Measurements from ENCODE around the gene PLCD1. TPM values are rescaled to one million over a fixed set of nuclear protein-coding genes. Genes with fewer than 3 reads are reported as not detected.

The PLCD1 gene
- total and polyA plus RNA-seq, 2 of the 8 experiments (the other 6 are each of a cell fraction or from before 2014, with no cell fraction given) = 15.3 to 19.2 TPM

DNA sequence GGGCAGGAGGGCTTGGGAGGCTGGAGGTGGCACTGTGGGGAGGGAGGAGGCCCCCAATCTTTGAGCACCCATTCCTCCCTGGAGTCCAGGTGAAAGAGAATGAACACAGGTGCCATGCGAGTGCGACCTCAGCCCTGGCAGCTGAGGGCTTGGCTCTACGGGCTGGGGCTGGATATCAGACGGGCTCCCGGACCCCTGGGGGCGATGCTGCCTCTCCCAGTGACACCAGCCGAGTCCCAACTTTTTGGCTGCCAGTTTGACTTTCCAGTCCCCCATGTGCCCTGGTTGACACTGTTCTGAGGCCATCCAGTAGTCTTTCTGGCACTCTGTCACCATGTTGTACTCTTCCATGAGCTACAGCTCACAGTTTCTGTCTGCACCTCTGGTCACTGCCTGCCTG, 37.6 kb downstream of the PLCD1 start:
- H3K27ac ChIP-seq (ENCODE audit: low read depth, low read length) = no peak overlapping the region
- H2AFZ ChIP-seq (ENCODE audit: low read length) = no peak overlapping the region
- H4K8ac ChIP-seq (ENCODE audit: extremely low read depth, insufficient read depth, low read length) = no peak overlapping the region
- CTCF ChIA-PET (ENCODE audit: partially characterized antibody) = interaction anchor here (1.1 to 2.1 kb wide), 5 partner anchors 12 to 82 kb away, joined by 3 to 10 read pairs (median 5); no protein-coding TSS in a partner anchor
- H3K9ac ChIP-seq (replicated peaks in 1 of 4; ENCODE audit: extremely low read depth in 1 of 4, low read depth in 3 of 4, low read length in 3 of 4) = no peak overlapping the region
- H3K14ac ChIP-seq (ENCODE audit: insufficient read length) = no peak overlapping the region
- peaks cover 0 to 5% (median 1%) of the 10 kb centered on the region in 4 experiments; a peak in 4 of 7 replicates for H3K27me3 ChIP-seq (replicated peaks in 1 of 4; ENCODE audit: control insufficient read depth in 3 of 4, extremely low read depth in 1 of 4, insufficient read depth in 3 of 4, low read length in 3 of 4)
- H3K9me3 ChIP-seq (ENCODE audit: insufficient read depth in 2 of 2, low read depth in 1 of 2, low read length in 1 of 2) = no peaks in the 10 kb centered on the region
- peaks cover 7% of the 10 kb centered on the region for H3K23me2 ChIP-seq (ENCODE audit: low read depth, low read length)
- H3K36me3 ChIP-seq (ENCODE audit: control insufficient read depth in 2 of 4, insufficient read depth in 4 of 4, low read length in 3 of 4) = no peaks in the 10 kb centered on the region
- H3K4me3 ChIP-seq (ENCODE audit: extremely low read depth in 1 of 4, insufficient read depth in 2 of 4, low read depth in 3 of 4, low read length in 4 of 4) = no peak overlapping the region
- H2AK5ac ChIP-seq (ENCODE audit: low read depth, low read length) = 0 out of 2 replicates have a peak overlapping the region, but pooled peaks have one; percentile 26
- POLR2A ChIA-PET (ENCODE audit: partially characterized antibody) = no interaction called here
- H3K4me1 ChIP-seq (replicated peaks in 1 of 4; ENCODE audit: control insufficient read depth in 3 of 4, insufficient read depth in 4 of 4, low read length in 3 of 4) = peaks cover 0 to 13% (median 7%) of the 10 kb centered on the region in 4 experiments; a peak in 6 of 7 replicates
- H3K23ac ChIP-seq (ENCODE audit: insufficient read length) = no peak overlapping the region
- H3K18ac ChIP-seq (ENCODE audit: extremely low read depth, low read length) = no peak overlapping the region
- H2BK120ac ChIP-seq (replicated peaks; ENCODE audit: low read depth, low read length) = no peak overlapping the region
- 93% methylated on average over 7 of the region's 7 CpGs; no CpG with 5 or more reads in 1 of the 2 experiments for WGBS, 2 experiments (ENCODE audit: extremely low coverage in 1 of 2, insufficient coverage in 1 of 2, insufficient read length in 1 of 2, insufficient replicate concordance in 2 of 2, low coverage in 1 of 2, low lambda C conversion rate in 2 of 2, missing lambda C conversion rate in 1 of 2)
- H3K79me1 ChIP-seq (ENCODE audit: low read depth, low read length) = no peaks in the 10 kb centered on the region
- peak overlapping the region; percentile 85; the same call in 1 of the 2 replicates for H2BK15ac ChIP-seq (ENCODE audit: low read length)
- peak overlapping the region; percentile 1 for H4K91ac ChIP-seq (replicated peaks; ENCODE audit: insufficient read length, low read length)
- no peak for FAIRE-seq
- H2BK5ac ChIP-seq (ENCODE audit: low read depth, low read length) = no peak overlapping the region
- H3K79me2 ChIP-seq (ENCODE audit: control insufficient read depth in 1 of 2, insufficient read depth in 2 of 2, low read length in 2 of 2) = no peaks in the 10 kb centered on the region
- no peaks in the 10 kb centered on the region for H4K20me1 ChIP-seq (replicated peaks in 1 of 2; ENCODE audit: control insufficient read depth in 1 of 2, insufficient read depth in 2 of 2, low read length in 2 of 2)
- DNase-seq (ENCODE audit: low read depth in 1 of 2, low spot score in 2 of 2) = no peak
- H2BK20ac ChIP-seq (ENCODE audit: low read length) = no peak overlapping the region
- H3K4me2 ChIP-seq (ENCODE audit: insufficient read depth in 1 of 2, low read depth in 2 of 2, low read length in 2 of 2) = 0 out of 4 replicates have a peak overlapping the region, but pooled peaks of 1 of the 2 experiments have one; percentile 54
- H3K4ac ChIP-seq (replicated peaks; ENCODE audit: insufficient read length, low read depth, low read length) = no peak overlapping the region
- 0 out of 2 replicates have a peak overlapping the region, but pooled peaks have one; percentile 50 for H2BK12ac ChIP-seq (ENCODE audit: low read depth, low read length)
- no peak overlapping the region for H4K5ac ChIP-seq (ENCODE audit: insufficient read length, low read depth, low read length)
- H3K56ac ChIP-seq (replicated peaks; ENCODE audit: insufficient read length, low read depth, low read length) = no peak overlapping the region
- TF ChIP-seq TAF1 (IDR thresholded peaks at IDR 0.05; ENCODE audit: low read depth, low read length) = no peak
- no peak for TF ChIP-seq SUZ12 (IDR thresholded peaks at IDR 0.05; ENCODE audit: low read length)
- TF ChIP-seq HDAC6 (IDR thresholded peaks at IDR 0.05; ENCODE audit: low read depth, low read length) = no peak
- no peak for TF ChIP-seq YY1 (IDR thresholded peaks at IDR 0.05; ENCODE audit: low read depth, low read length)
- TF ChIP-seq, protein P1, sequence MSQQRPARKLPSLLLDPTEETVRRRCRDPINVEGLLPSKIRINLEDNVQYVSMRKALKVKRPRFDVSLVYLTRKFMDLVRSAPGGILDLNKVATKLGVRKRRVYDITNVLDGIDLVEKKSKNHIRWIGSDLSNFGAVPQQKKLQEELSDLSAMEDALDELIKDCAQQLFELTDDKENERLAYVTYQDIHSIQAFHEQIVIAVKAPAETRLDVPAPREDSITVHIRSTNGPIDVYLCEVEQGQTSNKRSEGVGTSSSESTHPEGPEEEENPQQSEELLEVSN (IDR thresholded peaks at IDR 0.05) = no peak
- TF ChIP-seq NRF1 (IDR thresholded peaks at IDR 0.05; ENCODE audit: low read depth, low read length) = no peak
- TF ChIP-seq, protein P2, sequence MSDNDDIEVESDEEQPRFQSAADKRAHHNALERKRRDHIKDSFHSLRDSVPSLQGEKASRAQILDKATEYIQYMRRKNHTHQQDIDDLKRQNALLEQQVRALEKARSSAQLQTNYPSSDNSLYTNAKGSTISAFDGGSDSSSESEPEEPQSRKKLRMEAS (IDR thresholded peaks at IDR 0.05) = no peak
- no peak for TF ChIP-seq MAFK (IDR thresholded peaks at IDR 0.05; ENCODE audit: low read depth, low read length)
- TF ChIP-seq, protein P3, sequence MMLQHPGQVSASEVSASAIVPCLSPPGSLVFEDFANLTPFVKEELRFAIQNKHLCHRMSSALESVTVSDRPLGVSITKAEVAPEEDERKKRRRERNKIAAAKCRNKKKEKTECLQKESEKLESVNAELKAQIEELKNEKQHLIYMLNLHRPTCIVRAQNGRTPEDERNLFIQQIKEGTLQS (IDR thresholded peaks at IDR 0.05; ENCODE audit: insufficient read depth, low read depth, low read length) = no peak
- TF ChIP-seq CBX5 (IDR thresholded peaks at IDR 0.05; ENCODE audit: low read depth, low read length) = no peak
- TF ChIP-seq SRF (IDR thresholded peaks at IDR 0.05; ENCODE audit: low read depth, low read length) = no peak
- no peak for TF ChIP-seq EGR1 (IDR thresholded peaks at IDR 0.05; ENCODE audit: borderline replicate concordance, low read depth, low read length)
- TF ChIP-seq NANOG (IDR thresholded peaks at IDR 0.05; ENCODE audit: insufficient read depth, low read depth, low read length, poor library complexity, severe bottlenecking) = no peak
